ENCODE measurements around the gene GTF2IRD1.
"Not testable (repeated sequence)": the region's sequence is repeated elsewhere in the genome, so short reads cannot be mapped to it uniquely, and the experiment has no call there.

Gene GTF2IRD1

DNA sequence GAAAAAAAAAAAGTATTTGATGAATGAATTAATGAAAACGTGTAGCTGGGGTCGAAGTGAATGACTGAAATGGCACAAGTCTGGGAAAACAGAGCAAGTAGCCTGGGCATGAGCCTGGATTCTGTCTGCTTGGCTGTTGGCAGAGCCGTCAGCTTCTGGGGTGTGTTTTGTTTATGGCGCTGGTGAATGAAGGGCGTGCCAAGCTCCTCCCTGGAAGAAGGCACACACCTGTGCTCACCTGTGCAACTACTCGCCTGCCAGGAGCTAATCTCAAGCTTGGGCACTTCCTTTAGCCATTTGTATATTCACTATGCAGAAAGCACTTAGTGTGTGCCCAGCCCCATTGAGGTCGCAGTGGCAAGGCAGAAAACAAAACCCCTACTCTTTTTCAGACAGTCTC lies 74.1 kb downstream of the GTF2IRD1 start:
- no peak overlapping the region for H3K4me3 ChIP-seq (ENCODE audit: low read depth, low read length)
- TF ChIP-seq, protein P1, sequence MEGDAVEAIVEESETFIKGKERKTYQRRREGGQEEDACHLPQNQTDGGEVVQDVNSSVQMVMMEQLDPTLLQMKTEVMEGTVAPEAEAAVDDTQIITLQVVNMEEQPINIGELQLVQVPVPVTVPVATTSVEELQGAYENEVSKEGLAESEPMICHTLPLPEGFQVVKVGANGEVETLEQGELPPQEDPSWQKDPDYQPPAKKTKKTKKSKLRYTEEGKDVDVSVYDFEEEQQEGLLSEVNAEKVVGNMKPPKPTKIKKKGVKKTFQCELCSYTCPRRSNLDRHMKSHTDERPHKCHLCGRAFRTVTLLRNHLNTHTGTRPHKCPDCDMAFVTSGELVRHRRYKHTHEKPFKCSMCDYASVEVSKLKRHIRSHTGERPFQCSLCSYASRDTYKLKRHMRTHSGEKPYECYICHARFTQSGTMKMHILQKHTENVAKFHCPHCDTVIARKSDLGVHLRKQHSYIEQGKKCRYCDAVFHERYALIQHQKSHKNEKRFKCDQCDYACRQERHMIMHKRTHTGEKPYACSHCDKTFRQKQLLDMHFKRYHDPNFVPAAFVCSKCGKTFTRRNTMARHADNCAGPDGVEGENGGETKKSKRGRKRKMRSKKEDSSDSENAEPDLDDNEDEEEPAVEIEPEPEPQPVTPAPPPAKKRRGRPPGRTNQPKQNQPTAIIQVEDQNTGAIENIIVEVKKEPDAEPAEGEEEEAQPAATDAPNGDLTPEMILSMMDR (IDR thresholded peaks at IDR 0.05; ENCODE audit: borderline replicate concordance, insufficient read depth, low read depth, low read length) = no peak

DNA sequence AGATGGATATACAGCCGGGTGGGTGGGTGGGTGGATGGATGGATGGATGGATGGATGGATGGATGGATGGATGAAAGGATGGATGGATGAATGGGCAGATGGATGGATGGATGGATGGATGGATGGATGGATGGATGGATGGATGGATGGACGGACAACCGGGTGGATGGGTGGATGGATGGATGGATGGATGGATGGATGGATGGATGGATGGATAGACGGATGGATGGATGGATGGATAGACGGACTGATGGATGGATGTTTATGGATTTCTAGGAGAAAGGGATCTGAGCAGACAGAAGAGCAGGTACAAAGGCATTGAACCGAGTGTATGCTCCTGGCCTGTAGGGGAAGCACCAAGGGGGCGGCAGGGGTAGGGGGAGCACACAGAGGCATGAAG lies 75.1 kb downstream of the GTF2IRD1 start:
- not testable (repeated sequence) for H3K4me3 ChIP-seq (ENCODE audit: low read depth, low read length)

DNA sequence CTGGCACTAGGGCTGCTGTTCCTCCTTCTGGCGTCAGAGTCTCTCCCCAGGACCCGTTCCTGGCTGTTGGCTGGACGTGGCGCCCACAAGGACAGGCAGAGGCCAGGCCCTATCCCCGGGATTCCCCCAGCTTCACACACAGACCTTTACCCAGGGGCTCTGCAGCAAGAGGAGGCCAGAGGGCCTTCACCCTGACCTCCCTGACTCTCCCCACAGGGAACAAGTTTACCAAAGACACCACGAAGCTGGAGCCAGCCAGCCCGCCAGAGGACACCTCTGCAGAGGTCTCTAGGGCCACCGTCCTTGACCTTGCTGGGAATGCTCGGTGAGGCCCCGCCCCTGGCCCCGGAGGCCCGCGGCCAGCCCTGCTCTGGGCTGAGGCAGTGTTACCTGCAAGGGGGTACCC lies 82.2 kb downstream of the GTF2IRD1 start:
- H3K4me3 ChIP-seq (ENCODE audit: low read depth, low read length) = no peak overlapping the region
- TF ChIP-seq, protein P1 (IDR thresholded peaks at IDR 0.05; ENCODE audit: borderline replicate concordance, insufficient read depth, low read depth, low read length) = no peak

DNA sequence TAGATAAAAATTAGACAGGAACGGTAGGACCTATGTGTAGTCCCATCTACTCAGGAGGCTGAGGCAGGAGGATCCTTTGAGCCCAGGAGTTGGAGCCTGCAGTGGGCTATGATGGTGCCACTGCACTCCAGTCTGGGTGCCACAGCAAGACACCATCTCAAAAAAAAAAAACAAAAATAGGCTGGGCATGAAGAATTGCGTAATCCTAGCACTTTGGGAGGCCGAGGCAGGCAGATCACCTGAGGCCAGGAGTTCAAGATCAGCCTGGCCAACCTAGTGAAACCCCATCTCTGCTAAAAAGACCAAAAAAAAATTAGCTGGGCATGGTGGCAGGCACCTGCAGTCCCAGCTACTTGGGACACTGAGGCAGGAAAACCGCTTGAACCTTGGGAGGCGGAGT lies 88.2 kb downstream of the GTF2IRD1 start:
- H3K4me3 ChIP-seq (ENCODE audit: low read depth, low read length) = not testable (repeated sequence)

DNA sequence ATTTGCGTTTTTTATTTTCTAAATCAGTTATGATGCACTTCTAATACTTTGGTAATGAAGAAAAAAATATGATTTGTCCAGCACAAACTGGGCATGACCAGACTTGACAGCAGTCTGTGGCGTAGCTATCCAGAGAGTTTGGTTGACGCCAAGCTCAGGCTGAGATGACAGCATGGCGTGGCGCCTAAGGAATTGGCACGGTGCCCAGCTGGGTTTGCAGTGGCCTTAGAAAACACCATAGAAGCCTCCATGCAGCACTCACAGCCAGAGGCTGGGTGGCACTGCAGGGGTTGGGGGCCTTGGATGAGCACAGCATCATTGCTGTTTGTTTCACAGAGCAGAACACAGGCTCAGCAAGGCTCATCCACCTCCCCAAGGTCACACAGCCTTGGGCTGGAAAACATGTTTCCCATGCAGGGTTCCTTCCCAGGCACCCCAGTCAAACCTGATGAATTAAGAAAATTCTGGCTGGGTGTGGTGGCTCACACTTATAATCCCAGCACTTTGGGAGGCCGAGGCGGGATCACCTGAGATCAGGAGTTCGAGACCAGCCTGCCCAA lies 88.9 kb downstream of the GTF2IRD1 start:
- TF ChIP-seq, protein P1 (IDR thresholded peaks at IDR 0.05; ENCODE audit: borderline replicate concordance, insufficient read depth, low read depth, low read length) = no peak

DNA sequence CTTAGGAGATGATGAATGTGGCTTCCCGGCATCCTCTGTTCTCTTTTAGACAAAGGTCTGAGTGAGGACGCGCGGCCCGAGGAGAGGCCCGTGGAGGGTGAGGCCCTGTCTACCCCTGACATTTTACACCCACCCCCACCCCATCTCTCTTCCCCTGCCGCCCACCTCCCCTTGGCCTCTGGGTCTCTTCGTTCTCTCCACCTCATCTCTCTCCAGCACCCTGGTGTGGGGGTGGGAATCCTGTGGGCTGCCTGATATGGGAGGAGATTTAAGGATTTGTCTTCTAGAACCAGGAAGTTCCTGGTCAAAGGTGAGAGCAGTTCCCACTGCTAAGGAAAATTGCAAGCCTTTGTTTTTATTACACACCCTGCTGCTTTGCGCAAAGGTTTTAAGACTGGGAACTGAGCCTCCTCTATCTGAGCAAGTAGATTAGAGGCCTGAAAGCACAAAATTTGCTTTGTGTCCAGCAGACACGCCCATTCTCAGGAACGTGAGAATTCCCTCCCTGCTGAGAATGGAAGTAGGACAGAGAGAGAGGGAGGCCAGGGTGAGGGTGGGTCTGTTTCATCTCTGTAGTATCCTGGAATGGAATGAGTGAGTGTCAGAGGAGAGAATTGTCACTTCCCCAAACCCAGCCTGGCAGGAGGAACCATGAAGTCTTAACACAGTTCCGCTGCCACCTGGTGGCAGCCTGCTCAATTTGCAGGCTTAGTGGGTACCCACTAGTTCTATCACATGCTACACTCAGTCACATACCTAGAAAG lies 91.2 kb downstream of the GTF2IRD1 start:
- TF ChIP-seq, protein P1 (IDR thresholded peaks at IDR 0.05; ENCODE audit: borderline replicate concordance, insufficient read depth, low read depth, low read length) = peak; percentile 75
- H3K4me3 ChIP-seq (ENCODE audit: low read depth, low read length) = no peak overlapping the region

More for the DNA sequence above, 88.9 kb downstream of the GTF2IRD1 start:
- H3K4me3 ChIP-seq (ENCODE audit: low read depth, low read length) = no peak overlapping the region

DNA sequence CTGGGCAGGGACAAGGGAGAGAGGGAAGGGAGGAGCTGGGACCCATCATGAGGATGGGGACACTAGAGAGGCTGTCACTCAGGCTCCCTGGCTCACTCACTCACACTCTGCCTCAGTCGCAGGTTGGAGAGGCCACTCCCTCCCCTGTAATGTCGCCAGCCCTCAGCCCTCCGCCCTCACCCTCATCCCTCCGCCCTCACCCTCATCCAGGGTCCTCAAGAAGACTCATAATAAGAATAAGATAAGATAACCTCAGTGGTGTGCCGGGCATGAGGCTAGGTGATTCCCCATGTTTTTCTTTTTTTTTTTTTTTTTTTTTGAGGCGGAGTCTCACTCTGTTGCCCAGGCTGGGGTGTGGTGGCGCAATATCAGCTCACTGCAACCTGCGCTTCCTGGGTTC lies 92.2 kb downstream of the GTF2IRD1 start:
- TF ChIP-seq, protein P1 (IDR thresholded peaks at IDR 0.05; ENCODE audit: borderline replicate concordance, insufficient read depth, low read depth, low read length) = no peak
- H3K4me3 ChIP-seq (ENCODE audit: low read depth, low read length) = no peak overlapping the region

DNA sequence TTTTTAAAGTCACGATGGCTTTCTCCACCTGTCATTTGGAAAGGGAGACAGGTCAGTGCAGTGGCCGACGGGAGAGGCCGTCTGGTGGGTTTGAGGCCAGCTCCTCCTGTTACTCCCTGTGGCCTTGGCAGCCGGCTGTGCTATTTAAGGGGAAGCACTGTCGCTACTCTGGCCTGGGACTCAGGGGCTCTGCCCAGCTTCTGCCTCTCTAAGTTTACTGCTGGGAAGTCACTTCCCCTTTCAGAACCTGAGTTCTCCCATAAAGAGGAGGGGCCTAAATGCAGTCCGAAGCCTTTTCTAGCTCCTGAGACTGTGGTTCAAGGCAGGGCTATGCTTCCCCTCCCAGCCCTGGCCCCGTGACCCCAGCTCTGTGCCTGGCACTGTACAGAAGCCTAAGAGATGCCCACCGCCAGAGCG lies 99.9 kb downstream of the GTF2IRD1 start:
- H3K4me3 ChIP-seq (ENCODE audit: low read depth, low read length) = not testable (repeated sequence)

DNA sequence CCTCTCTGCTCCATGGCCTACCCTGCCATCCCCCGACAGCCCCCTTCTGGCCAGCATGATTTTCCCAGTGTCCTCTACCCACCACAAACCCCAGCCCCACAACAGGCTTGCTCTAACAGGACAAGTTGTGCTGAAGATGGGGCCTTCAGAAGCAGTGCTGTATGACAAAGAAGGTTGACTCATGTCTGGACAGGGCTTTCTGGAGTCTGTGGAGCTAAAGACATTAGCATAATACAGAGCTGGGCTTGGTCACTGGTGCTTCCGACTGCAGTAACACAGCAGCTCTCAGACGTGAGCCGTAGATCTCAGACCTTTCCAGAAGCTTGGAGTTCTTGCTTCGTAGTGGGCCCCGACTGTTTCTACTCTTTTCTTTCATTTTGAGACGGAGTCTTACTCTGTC lies 100.5 kb downstream of the GTF2IRD1 start:
- H3K4me3 ChIP-seq (ENCODE audit: low read depth, low read length) = no peak overlapping the region
- TF ChIP-seq, protein P1 (IDR thresholded peaks at IDR 0.05; ENCODE audit: borderline replicate concordance, insufficient read depth, low read depth, low read length) = no peak
